GM18873 (cell line): ENCODE results near the gene AIP.
A peak's percentile ranks its signal among the peaks of the same experiment; 100 is the strongest.
"Not testable (repeated sequence)": the region's sequence is repeated elsewhere in the genome, so short reads cannot be mapped to it uniquely, and the experiment has no call there.

Experiments
- ATAC-seq: cut with Tn5 transposase; IDR thresholded peaks from one replicate; pipeline ENCODE4 v1.9.1; 2021; ENCODE audit warnings: mild to moderate bottlenecking, moderate library complexity, moderate number of reproducible peaks; ENCODE audit not compliant: unreplicated experiment, low FRiP score

AIP gene

DNA sequence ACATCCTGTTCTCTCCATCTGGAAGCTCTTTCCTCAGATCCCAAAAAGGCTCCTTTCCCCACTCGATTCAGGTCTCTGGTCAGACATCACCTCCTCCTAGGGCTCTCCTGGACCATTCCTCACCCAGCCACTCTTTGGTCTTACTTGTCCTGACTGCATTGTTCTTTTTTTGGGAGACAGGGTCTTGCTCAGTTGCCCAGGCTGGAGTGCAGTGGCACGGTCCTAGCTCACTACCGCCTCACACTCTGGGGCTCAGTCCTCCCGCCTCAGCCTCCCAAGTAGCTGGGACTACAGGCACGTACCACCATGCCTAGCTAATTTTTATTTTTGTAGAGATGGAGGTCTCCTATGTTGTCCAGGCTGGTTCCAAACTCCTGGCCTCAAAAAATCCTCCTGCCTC lies 37.3 kb upstream of the AIP start:
- ATAC-seq: no peak

DNA sequence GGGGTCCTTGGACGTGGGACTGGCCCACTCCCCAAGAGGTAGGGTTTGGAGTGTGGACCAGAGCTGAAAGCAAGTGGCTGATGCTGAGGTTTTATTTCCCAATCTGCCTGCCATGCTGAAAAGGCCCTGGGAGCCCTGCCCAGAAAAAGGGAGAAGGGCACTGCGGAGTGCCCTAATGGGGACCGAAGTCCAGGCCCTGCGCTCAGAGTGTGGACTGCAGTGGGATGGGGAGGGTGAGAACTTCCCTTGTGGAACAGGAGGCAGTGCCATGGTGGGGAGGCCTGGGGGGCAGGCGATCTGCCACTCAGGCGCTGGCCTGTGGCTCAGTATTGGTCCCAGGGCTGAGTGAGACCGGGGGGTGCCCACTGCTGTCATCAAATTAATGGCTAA lies 34.6 kb upstream of the AIP start:
- ATAC-seq: no peak

DNA sequence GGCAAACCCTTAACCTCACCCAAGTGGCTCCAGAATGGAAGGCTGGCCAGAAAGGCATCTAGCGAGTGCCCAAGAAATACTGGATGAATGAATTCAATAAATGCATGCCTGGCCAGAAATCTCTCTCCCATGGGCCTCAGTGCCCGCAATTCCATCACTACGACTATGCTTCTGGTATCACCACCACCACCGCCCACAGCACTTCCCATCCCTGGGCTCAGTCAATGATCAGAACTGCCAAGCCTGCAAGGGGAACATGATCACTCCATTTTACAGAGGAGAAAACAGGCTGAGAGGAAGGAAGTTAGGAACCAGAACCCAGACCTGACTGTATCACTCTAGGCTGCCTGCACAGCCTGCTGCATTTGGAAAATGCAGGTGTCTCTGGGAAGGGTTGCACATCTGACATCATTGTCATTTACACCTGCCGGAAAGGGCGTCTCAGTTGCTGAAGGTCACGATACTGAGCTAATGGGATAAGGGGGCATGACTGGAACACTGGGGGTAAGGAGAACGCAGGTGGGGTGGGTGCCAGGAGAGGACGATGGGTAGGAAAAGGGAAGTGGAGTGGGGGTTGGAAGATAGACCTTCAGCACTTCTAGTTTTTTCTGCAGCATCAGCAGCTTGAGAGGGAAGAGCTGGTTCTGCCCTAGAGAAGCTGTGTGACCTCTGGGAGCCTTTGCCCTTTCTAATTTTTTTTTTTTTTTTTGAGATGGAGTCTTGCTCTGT lies 33.5 kb upstream of the AIP start:
- ATAC-seq: no peak

DNA sequence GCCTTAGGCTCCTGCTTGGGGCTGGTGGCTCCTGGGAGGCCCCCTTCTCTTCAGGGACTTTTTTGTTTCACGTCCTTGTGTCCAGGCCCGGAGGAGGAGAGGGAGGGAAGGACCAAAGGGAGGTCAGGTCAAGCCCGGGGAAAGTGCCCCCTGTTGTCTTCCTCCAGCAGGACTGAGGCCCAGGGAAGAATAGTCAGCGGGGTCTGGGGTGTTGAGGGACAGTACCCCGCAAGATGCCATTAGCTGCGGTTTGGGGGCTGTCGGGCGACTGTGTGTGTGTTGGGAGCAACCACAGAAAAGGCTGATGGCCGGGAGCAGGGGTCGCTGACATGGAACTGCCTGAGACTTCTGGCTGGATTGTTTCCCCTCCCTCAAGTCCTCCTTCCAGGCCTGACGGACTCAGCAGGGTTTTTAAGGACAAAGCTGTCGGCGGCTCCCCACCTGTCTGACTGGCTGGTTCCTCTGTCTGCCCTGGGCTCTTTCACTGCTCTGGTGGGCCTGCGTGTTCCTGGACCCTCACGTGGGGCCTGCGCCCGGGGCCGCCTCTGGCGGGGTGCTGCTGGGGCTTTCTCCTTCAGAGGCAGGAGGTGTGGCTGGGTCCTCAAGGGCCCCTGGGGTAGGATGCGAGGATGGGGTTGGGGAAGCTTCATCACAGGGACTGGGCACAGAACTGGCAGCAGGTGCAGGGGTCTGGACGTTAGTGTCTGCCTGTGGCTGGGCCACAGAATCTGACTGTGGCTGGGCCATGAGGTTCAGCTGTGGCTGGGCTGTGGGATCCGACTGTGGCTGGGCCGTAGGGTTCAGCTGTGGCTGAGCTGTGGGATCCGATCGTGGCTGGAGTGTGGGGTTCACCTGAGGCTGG lies 31.8 kb upstream of the AIP start:
- no peak for ATAC-seq

DNA sequence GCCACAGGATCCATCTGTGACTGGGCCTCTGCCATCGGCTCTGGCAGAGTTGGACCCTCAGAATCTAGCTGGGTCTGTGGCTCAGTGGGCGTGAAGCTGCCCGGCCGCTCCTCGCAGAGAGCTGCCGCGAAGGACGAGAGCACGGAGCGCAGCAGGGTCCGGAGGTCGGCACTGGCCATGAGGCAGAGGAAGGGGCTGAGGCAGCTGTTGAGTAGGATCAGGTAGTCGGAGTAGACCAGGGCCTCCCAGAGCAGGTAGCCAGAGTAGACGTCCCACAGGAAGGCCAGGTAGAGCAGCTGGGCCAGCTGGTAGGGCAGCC lies 31.2 kb upstream of the AIP start:
- no peak for ATAC-seq

DNA sequence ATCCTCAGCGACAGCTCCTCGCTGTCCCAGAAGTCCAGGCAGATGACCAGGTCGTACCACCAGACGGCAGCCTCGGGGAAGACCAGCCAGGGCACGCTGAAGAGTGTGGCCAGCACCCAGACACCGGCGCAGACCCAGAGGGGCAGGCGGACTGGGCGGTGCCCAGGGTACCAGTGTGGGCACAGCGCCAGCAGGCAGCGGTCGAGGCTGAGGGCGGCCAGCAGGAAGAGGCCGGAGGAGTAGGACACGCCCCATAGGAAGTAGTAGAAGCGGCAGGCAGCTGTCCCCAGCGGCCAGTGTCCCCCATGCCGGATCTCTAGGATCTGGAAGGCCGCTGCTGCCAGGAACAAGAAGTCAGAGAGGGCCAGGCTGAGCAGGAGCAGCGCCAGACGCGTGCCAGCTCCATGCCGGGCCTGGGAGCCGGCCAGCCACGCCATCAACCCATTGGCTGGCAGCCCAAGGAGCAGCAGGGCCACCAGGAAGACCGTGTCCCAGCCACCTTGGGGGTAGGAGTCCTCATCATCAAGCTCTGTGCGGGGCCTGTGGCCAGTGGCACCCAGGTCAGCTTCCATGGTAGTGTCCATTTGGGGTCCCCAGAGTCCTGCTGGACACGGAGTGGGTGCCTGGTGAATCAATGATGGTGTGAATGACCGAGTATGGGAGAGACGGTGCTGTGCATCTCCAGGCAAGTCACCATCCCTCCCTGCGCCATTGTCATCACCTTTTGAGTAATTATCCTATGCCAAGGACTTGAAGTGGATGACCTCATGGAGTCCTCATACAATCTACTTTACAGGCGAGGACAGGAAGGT lies 30.5 kb upstream of the AIP start, which contains the start of gene GPR152:
Gene GPR152, minus strand, starts transcription at position 589 of the 812 bp plus-strand sequence. Its CDS starts 5 bp downstream, at position 584.
- no peak for ATAC-seq

DNA sequence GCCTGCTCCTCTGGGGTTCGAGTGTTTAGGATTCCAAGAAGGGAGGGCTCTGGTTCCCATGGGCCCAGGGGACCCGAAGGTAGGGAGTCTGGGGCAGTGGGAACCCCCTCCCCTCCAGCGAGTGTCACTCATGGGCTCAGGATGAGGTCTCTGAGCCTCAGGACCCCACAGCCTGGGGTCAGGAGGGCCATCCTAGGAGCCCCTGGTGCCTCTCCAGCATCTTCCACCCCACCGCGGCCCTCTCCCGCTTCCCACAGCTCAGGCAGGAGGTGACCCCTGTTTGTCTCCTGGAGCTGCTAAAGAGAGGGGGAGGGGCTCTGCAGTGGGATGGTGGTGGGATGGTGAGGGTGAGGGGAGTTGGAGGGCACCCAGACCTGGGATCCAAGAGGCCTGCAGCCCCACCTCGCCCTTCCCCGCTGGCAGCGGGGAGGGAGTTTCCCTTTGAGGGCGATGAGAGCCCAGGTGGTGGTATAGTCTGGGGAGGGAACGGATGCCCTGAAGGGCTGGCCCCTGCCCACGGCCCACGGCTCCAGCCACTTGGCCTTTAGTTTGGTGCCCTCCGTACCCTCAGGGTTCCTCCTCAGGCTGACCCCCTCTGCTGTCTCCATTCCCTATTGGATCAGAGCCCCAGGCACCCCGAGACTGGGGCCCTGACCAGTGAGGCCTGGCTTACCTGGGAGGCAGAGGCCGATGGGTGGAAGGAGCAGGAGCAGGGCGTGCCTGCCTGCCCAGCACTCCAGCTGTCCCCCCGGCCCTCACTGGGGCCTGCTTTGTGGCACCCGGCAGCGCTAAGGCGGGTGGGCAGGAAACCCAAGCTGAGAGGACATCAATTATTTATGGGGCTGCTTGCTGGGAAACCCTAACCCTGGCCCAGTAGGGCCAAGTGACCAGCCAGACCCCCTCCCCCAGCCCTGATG lies 28.8 kb upstream of the AIP start:
- no peak for ATAC-seq

DNA sequence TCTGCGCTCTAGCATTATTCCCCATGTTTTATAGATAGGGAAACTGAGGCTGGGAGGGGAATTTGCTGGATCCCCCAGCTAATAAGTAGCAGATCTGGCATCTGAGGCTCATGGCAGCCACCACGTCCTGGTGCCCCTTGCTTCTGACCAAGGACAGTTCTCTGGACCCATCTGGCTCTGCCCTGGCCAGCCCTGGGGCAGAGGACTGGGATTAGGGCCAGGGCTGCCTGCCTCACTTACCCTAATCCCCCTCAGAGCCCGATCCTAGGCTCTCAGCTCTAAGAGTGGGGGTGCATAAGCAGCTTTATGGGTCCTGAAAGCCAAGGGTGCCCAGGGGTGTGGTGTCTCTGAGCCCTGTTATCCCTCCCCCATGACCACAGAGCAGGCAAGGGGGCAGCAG lies 27.8 kb upstream of the AIP start, which contains the start of gene CABP4:
Gene CABP4, plus strand, starts transcription at position 301 of the 400 bp plus-strand sequence. Its CDS starts 70 bp downstream, at position 371.
- ATAC-seq: no peak

DNA sequence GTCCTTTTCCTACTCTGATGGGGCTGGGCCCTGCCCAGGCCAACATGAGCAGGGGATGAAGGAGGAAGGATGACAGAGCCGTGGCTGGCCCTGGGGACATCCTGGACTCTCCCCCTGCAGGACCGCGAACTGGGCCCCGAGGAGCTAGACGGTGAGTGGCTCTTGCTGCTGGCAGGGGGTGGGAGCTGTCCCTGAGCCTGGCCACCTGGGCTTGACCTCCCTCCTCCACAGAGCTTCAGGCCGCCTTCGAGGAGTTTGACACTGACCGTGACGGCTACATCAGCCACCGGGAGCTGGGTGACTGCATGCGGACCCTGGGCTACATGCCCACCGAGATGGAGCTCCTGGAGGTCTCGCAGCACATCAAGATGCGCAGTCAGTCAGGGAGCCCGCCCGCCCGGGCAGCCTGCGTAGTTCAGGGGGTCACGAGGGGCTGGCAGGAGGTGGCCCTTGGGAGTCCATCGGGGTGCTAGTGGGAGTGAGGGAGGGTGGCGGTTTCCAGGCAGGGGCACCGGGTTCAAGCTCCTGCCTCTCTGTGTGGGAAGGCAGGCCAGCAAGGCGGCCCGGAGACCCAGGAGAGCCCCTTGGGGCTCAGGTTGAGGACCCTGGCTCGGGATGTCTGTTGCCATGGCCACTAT lies 26.6 kb upstream of the AIP start:
- ATAC-seq: no peak

DNA sequence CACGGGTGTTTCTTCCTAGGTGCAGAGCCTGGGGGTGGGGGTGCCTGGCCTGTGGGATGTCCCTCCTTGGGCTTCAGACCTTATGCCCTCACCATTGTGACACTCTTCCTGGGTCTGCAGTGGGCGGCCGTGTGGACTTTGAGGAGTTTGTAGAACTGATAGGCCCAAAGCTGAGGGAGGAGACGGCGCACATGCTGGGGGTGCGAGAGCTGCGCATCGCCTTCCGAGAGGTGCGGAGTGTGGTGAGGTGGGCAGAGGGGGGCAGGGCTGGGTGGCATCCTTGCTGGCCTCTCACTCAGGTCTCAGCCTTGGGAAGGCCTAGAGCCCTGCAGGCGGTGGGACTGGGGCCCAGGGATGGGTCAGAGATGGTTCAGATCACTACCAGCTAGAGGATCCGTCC lies 25.4 kb upstream of the AIP start:
- ATAC-seq: no peak

DNA sequence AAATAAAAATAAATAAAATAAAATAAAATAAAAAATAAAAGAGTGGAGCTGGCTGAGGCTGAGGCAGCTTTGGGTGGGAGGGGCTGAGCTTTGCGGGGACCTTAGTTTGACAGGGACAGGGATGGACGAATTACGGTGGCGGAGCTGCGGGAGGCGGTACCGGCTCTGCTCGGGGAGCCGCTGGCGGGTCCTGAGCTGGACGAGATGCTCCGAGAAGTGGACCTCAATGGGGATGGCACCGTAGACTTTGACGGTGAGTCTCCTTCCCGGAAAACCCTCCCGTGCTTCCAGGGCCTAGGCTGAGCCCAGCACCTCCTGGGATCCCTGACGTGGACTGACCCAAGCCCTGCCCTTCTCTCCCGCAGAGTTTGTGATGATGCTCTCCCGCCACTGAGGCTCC lies 24.6 kb upstream of the AIP start:
- no peak for ATAC-seq

DNA sequence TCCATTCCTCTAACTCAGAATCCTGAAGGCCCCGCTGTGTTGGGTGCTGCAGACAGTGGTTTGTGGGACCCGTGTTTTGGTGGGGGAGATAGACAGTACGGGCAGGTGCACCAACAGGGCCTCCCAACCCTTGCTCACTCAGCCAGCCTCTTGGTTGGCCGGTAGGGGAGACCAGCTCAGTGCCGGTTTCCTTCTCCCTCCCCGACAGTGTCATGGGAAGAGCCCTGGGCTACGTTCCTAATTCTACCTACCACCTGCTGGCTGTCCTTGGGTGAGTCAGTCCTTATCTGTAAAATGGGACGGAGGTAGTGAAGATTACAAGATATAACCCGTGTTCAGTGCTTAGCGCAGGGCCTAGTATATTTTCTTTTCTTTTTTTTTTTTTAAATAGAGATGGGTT lies 19.6 kb upstream of the AIP start:
- no peak for ATAC-seq

DNA sequence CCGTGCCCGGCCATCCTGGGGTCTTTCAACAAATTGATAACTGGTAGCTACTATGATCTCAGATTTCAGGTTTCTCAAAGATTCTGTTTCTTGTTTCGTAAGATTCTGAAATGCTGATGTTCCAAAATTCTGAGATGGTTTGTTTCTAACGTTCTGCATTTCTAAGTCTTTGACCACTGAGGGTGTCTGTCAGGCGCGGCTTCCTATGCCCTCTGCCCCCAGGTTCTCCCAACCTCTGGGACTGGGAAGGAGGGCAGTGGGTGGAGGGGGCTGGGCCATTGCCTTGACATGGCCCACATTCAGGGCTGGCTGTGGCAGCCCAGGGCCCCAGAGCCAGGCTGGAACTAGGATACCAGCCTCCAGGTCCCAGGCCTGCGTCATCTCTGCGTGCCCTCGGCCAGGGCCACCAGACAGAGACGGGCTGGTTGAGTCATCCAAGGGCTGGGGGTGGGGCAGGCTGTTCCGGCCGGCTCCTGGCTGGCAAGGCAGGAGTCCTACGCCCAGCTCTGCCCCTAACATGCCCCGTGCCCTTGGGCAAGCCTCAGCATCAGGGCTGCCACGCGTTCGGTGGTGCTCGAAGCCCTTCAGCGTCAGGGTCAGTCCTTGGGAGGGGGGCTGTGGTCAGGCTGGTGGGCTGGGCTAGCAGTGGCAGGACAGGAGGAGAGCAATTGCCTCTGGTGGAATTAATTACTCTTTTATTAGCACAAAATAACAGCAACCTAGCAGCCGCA lies 19.0 kb upstream of the AIP start:
- no peak for ATAC-seq

DNA sequence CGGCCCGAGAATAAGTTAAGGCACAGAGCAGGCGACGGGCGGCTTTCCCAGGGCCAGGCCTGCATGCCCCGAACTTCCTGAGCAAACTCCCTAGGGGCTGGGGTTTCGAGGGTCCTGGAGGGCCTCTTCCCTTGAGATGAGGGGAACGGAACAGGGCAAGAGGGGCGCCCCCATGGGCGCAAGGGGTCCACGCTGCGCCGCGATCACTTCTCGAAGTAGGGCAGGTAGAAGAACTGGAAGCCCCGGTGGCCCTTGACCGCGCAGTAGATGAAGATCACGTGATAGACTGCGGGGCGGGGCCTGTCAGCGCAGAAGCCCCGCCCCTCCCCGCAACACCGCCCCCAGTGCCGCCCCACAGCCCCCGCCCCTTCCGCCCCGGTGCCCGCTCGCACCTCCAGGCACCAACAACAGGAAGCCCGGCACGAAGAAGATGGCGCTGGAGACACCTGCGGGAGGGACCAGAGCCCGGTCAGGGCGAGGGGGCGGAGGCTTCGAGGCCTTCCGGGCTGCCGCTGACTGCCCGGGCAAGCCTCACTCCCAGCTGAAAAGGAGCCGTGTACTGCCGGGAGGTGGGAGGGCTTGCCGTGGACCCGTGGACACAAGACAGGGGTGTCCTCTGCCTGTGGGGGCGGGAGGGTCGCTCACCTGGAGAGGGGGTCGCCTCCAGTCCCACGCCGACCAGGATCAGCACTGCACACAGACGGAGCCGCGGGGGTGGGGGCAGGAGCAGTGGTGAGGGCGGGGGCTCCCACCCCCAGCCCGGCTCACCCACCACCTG lies 18.2 kb upstream of the AIP start:
- peak; percentile 39 for ATAC-seq

DNA sequence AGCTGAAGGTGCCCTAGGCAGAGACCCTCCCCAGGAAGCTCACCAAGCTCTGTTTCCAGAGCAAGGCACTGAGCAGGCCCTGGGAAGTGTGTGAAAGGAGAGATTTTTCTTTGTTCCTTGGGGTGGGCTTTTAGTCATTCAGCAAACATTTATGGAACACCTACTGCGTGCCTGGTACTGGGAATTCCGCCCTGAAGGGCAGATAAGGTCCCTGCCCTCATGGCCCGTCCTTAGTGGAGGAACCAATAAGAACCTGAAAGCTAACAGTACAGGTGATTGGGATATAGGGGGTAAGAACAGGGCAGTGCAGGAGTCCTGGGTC lies 17.7 kb upstream of the AIP start:
- no peak for ATAC-seq

DNA sequence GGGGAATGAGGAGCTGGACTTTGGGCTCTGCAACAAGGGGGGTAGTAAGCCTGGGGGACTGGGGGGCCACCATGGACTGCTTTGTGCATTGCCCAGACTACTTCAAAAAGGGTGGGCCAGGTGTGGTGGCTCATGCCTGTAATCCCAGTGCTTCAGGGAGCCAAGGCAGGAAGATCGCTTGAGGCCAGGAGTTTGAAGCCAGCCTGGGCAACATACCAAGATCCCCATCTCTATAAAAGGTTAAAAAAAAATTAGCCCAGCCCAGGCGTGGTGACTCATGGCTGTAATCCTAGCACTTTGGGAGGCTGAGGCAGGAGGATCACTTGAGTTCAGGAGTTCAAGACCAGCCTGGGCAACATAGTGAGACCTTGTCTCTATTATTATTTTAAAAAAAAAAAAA lies 17.3 kb upstream of the AIP start:
- not testable (repeated sequence) for ATAC-seq

DNA sequence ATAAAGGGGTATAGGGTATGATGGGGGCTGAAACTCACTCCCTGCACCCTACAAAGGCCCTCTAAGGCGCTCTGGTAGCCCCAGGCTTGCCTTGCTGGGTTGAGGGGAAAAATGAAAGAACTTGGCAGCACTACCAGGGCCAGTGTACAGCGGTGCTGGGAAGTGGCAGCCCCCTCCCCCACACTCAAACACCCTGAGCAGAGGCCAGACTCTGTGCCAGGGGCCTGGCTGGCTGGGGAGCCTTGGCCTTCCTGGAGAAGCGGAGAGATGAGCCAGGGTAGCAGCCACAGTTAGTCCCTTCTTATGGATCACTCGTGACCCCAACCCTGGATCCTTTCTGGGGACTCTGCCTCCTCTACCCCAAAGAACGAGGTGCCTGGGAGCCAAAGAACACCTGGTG lies 16.5 kb upstream of the AIP start:
- ATAC-seq: no peak
